ENCODE data around the gene PRR14. TPM values are rescaled to one million over a fixed set of nuclear protein-coding genes. Genes with fewer than 3 reads are reported as not detected.

The PRR14 gene
- polyA plus RNA-seq, 1 of the 3 experiments (the other 2 are of a cell fraction): 13.5 TPM

DNA sequence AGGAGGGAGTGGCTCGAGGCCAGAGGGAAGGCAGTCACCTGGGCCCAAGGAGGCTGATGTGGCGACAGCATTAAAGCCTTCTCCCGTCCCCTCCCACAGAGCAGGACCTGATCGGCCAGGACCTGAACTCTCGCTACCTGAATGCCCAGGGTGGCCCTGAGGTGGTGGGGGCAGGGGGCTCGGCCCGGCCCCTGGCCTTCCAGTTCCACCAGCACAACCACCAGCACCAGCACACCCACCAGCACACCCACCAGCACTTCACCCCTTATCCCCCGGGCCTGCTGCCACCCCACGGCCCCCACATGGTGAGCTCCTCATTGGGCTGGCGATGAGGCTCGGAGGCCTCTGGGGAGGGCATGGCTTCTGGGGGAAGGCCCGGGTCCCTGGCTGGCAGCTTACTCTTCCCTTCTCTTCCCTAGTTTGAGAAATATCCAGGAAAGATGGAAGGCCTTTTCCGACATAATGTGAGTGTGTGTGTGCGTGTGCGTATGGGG lies 13.9 kb downstream of the PRR14 start (continued):
- TF ChIP-seq RFX5 (IDR thresholded peaks at IDR 0.05; ENCODE audit: low read length): no peak

DNA sequence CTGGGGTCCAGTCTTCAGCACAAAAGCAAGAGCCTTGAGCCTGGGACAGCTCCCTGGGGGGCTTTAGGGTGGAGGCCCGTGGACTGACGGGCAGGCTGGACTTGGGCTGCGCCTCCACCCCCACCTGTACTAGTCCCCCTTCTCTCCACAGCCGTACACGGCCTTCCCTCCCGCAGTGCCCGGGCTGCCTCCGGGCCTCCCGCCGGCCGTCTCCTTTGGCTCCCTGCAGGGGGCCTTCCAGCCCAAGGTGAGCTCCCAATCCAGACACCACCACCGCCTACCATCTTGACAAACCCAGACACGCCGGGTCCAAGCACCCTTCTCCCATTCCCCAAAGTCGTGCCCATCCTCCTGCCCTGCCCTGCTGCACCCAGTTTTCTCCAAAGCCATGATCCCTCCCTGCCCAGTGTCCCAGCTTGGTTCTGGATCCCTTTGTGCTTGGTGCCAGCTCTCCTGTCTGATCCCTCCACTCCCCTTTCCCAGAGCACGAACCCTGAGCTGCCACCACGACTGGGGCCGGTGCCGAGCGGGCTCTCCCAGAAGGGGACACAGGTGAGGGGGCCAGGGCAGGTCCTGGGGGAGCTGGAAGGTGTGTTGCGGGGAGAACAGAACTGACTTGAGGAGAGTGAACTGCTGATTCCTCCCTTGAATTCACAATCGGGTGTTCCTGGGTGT lies 14.5 kb downstream of the PRR14 start:
- peaks cover 37% of the 10 kb centered on the region; the same call in 1 of the 2 replicates for H4K20me1 ChIP-seq (ENCODE audit: insufficient read depth)
- H3K9ac ChIP-seq: no peak overlapping the region
- H2AFZ ChIP-seq (ENCODE audit: low read depth): no peak overlapping the region
- peaks cover 9 to 15% of the 10 kb centered on the region in 2 experiments; a peak in 2 of 4 replicates for H3K4me1 ChIP-seq (ENCODE audit: control insufficient read depth in 1 of 2, insufficient read depth in 2 of 2, low read depth in 1 of 2, low read length in 1 of 2)
- H3K9me2 ChIP-seq: no peaks in the 10 kb centered on the region
- no peak overlapping the region for H3K4me3 ChIP-seq (ENCODE audit: low read depth in 2 of 2, low read length in 1 of 2)
- H3K27ac ChIP-seq (ENCODE audit: low read depth in 2 of 2, low read length in 1 of 2): no peak overlapping the region
- ChIA-PET CTCF (interaction anchor here (0.8 to 1.9 kb wide), 5 partner anchors 10 to 237 kb away, joined by 3 to 11 read pairs (median 3); no protein-coding TSS in a partner anchor), POLR2A (no interaction called here)
- WGBS (ENCODE audit: low lambda C conversion rate): 90% methylated on average over 22 of the region's 22 CpGs
- H3K4me2 ChIP-seq: no peak overlapping the region
- peaks cover 58 to 87% of the 10 kb centered on the region in 2 experiments for H3K36me3 ChIP-seq (replicated peaks in 1 of 2; ENCODE audit: control insufficient read depth in 1 of 2, insufficient read depth in 2 of 2, low read length in 1 of 2)
- H3K27me3 ChIP-seq (ENCODE audit: insufficient read depth): no peaks in the 10 kb centered on the region
- DNase-seq: no peak
- no peaks in the 10 kb centered on the region for H3K9me3 ChIP-seq
- H3K79me2 ChIP-seq (ENCODE audit: insufficient read depth): peaks cover 40% of the 10 kb centered on the region
- TF ChIP-seq, protein P1, sequence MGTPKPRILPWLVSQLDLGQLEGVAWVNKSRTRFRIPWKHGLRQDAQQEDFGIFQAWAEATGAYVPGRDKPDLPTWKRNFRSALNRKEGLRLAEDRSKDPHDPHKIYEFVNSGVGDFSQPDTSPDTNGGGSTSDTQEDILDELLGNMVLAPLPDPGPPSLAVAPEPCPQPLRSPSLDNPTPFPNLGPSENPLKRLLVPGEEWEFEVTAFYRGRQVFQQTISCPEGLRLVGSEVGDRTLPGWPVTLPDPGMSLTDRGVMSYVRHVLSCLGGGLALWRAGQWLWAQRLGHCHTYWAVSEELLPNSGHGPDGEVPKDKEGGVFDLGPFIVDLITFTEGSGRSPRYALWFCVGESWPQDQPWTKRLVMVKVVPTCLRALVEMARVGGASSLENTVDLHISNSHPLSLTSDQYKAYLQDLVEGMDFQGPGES (IDR thresholded peaks at IDR 0.05; ENCODE audit: low read depth, low read length): no peak
- H3F3A ChIP-seq (replicated peaks; ENCODE audit: insufficient read depth): no peaks in the 10 kb centered on the region

DNA sequence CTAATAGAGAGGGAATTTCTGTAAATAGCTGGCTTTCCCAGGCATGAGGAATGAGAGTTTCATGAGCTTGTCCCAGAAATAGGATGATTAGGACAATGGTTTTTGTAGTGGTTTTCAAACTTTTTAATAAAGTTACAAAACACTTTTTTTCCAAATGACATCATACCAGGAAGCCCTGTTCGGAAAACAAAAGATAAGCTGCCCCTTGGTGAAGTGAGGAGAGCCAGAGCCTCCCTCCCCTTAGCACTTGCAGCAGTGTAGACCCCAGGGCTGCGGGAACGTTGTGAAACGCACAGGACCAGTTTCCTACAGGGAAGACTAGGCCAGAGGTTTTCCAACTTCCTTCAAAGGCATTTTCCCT lies 15.1 kb downstream of the PRR14 start:
- CTCF ChIA-PET: interaction anchor here (0.8 to 1.9 kb wide), 3 partner anchors 12 to 80 kb away, joined by 3 to 11 read pairs (median 3); no protein-coding TSS in a partner anchor
- WGBS (ENCODE audit: low lambda C conversion rate): 92% methylated on average over 4 of the region's 4 CpGs
- H3K4me1 ChIP-seq (ENCODE audit: control insufficient read depth in 1 of 2, insufficient read depth in 2 of 2, low read depth in 1 of 2, low read length in 1 of 2): peaks cover 7 to 10% of the 10 kb centered on the region in 2 experiments; a peak in 1 of 4 replicates
- peaks cover 35% of the 10 kb centered on the region for H3K79me2 ChIP-seq (ENCODE audit: insufficient read depth)
- no peak overlapping the region for H3K4me2 ChIP-seq
- no peak for DNase-seq
- H3K36me3 ChIP-seq (replicated peaks in 1 of 2; ENCODE audit: control insufficient read depth in 1 of 2, insufficient read depth in 2 of 2, low read length in 1 of 2): peaks cover 56 to 87% of the 10 kb centered on the region in 2 experiments
- no peak overlapping the region for H2AFZ ChIP-seq (ENCODE audit: low read depth)
- H3F3A ChIP-seq (replicated peaks; ENCODE audit: insufficient read depth): peaks cover 5% of the 10 kb centered on the region
- no peaks in the 10 kb centered on the region for H3K9me3 ChIP-seq
- H3K9me2 ChIP-seq: no peaks in the 10 kb centered on the region
- no peak for TF ChIP-seq NFIC (IDR thresholded peaks at IDR 0.05; ENCODE audit: borderline replicate concordance)
- TF ChIP-seq GABPA (IDR thresholded peaks at IDR 0.05; ENCODE audit: low read depth): no peak
- TF ChIP-seq, protein P2, sequence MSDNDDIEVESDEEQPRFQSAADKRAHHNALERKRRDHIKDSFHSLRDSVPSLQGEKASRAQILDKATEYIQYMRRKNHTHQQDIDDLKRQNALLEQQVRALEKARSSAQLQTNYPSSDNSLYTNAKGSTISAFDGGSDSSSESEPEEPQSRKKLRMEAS (IDR thresholded peaks at IDR 0.05; ENCODE audit: low read depth): no peak
- TF ChIP-seq SIN3A (IDR thresholded peaks at IDR 0.05; ENCODE audit: borderline replicate concordance, low read depth, low read length): no peak
- no peak for TF ChIP-seq RXRA (IDR thresholded peaks at IDR 0.05; ENCODE audit: borderline replicate concordance, low read depth)
- no peak for TF ChIP-seq FOXM1 (IDR thresholded peaks at IDR 0.05; ENCODE audit: low read depth)
- TF ChIP-seq, protein P1 (IDR thresholded peaks at IDR 0.05; ENCODE audit: low read depth, low read length): no peak
- H4K20me1 ChIP-seq (ENCODE audit: insufficient read depth): peaks cover 33% of the 10 kb centered on the region; the same call in 1 of the 2 replicates
- no peak overlapping the region for H3K4me3 ChIP-seq (ENCODE audit: low read depth in 2 of 2, low read length in 1 of 2)
- no peak overlapping the region for H3K27ac ChIP-seq (ENCODE audit: low read depth in 2 of 2, low read length in 1 of 2)
- no peaks in the 10 kb centered on the region for H3K27me3 ChIP-seq (ENCODE audit: insufficient read depth)
- POLR2A ChIA-PET: no interaction called here
- no peak overlapping the region for H3K9ac ChIP-seq

Data from SK-N-SH (cell line).